ENCODE data around the gene ZBTB7C. TPM values are rescaled to one million over a fixed set of nuclear protein-coding genes. Genes with fewer than 3 reads are reported as not detected.

The ZBTB7C gene
- total RNA-seq, 1 experiment from 2014 or later = 0.33 TPM

DNA sequence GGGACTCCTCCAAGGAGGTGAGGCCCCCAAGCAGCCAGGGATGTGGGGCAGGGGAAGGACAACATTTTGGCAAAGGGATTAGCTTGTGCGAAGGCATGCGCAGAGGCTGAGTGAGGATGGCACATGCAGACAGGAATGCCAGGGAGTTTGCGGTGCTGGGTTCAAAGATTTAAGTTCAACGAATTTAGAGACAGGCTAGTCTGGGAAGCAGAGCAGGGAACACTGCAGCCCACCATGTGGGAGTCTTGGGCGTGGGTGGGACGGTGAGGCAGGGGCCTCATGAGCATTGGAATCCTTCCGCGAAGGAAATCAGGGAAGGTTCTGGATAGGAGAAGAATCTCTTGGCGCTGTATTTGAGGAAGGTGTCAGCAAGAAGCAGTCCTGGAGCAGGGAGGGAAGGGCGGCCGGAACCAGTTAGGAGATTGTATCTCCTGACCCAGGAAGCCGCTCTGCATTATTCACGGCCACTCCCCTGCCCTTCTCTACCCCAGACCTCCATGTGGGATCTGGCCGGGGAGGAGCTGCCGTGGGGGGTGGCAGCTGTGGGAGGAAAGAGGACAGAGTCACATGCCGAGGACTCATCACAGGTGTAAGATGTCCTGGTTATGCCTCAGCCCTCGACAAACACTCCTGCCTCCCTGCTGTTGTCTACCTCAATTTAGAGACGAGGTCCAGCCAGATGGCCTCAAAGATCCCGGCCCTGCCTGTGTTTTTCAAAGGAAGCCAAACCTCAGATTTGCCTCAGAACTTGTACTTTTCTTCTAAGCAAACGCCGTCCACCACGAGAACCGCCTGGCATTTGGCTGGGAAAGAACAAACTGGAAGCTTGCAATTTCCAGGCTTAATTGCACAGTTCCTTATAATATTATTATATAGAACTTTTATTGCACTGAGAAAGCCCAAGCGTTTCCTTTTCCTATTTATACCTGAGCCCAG, 355.0 kb downstream of the ZBTB7C start:
- Histone ChIP-seq H2BK15ac (ENCODE audit: low read depth, low read length) (peak overlapping the region; percentile 9; the same call in 1 of the 2 replicates), H3K18ac (ENCODE audit: insufficient read length, low read depth, low read length) (peak overlapping the region; percentile 34), H2AFZ (ENCODE audit: low read length) (no peak overlapping the region), H4K5ac (ENCODE audit: insufficient read length, low read depth, low read length) (no peak overlapping the region), H3K27ac (ENCODE audit: insufficient read length, low read depth, low read length) (no peak overlapping the region), H2BK20ac (ENCODE audit: low read depth, low read length, poor library complexity, severe bottlenecking) (no peak overlapping the region), H4K8ac (replicated peaks; ENCODE audit: insufficient read length, low read depth, low read length) (no peak overlapping the region), H3K23me2 (ENCODE audit: insufficient read length, low read depth, low read length, poor library complexity, severe bottlenecking) (no peaks in the 10 kb centered on the region), H3K4ac (ENCODE audit: low read depth, low read length) (no peak overlapping the region), H2BK120ac (ENCODE audit: low read depth, low read length, poor library complexity, severe bottlenecking) (no peak overlapping the region), H2BK5ac (ENCODE audit: insufficient read length, low read length) (no peak overlapping the region), H3K14ac (ENCODE audit: insufficient read depth, low read length) (no peak overlapping the region; the same call in 1 of the 2 replicates), H3K79me1 (ENCODE audit: insufficient read depth, low read depth, low read length, poor library complexity, severe bottlenecking) (no peaks in the 10 kb centered on the region), H3K23ac (ENCODE audit: insufficient read length, low read depth, low read length) (no peak overlapping the region), H3K79me2 (ENCODE audit: insufficient read depth, low read length) (no peaks in the 10 kb centered on the region), H3T11ph (ENCODE audit: low read length) (no peak overlapping the region), H3K4me1 (ENCODE audit: insufficient read depth, low read length) (no peaks in the 10 kb centered on the region; the same call in 1 of the 2 replicates), H2BK12ac (ENCODE audit: insufficient read length, low read depth, low read length) (no peak overlapping the region), H4K91ac (ENCODE audit: insufficient read length, low read depth, low read length) (no peak overlapping the region), H4K20me1 (ENCODE audit: control insufficient read depth, insufficient read depth, insufficient read length) (no peaks in the 10 kb centered on the region), H2AK5ac (ENCODE audit: insufficient read length, low read length) (no peak overlapping the region), H3K27me3 (ENCODE audit: insufficient read depth, low read length) (no peaks in the 10 kb centered on the region), H3K4me2 (ENCODE audit: insufficient read depth, insufficient read length, low read length) (no peak overlapping the region), H3K56ac (ENCODE audit: insufficient read length, low read depth, low read length) (no peak overlapping the region), H3K9ac (ENCODE audit: extremely low read depth, insufficient read length, low read length) (no peak overlapping the region), H3K9me3 (ENCODE audit: control insufficient read depth, low read depth, low read length) (no peaks in the 10 kb centered on the region)
- TF ChIP-seq, protein P1, sequence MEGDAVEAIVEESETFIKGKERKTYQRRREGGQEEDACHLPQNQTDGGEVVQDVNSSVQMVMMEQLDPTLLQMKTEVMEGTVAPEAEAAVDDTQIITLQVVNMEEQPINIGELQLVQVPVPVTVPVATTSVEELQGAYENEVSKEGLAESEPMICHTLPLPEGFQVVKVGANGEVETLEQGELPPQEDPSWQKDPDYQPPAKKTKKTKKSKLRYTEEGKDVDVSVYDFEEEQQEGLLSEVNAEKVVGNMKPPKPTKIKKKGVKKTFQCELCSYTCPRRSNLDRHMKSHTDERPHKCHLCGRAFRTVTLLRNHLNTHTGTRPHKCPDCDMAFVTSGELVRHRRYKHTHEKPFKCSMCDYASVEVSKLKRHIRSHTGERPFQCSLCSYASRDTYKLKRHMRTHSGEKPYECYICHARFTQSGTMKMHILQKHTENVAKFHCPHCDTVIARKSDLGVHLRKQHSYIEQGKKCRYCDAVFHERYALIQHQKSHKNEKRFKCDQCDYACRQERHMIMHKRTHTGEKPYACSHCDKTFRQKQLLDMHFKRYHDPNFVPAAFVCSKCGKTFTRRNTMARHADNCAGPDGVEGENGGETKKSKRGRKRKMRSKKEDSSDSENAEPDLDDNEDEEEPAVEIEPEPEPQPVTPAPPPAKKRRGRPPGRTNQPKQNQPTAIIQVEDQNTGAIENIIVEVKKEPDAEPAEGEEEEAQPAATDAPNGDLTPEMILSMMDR (conservative IDR thresholded peaks at IDR 0.05) = no peak
- Mint-ChIP-seq H3K4me3 (no peak overlapping the region), H3K9me3 (no peaks in the 10 kb centered on the region; a peak in 1 of 5 replicates), H3K27ac (peak overlapping the region in 1 of 3 experiments; percentile 63; a peak in 2 of 7 replicates), H3K36me3 (ENCODE audit: insufficient read depth in 1 of 3, low read depth in 3 of 3) (no peaks in the 10 kb centered on the region), H3K4me1 (peaks cover 15 to 20% of the 10 kb centered on the region in 2 experiments), H3K27me3 (ENCODE audit: low read depth) (peaks cover 12% of the 10 kb centered on the region)
- no peak for DNase-seq
- no CpG with 5 or more reads among the region's 24 CpGs for WGBS (ENCODE audit: extremely low coverage, insufficient read length, low lambda C conversion rate)

Measured in H9 (cell line).